ENCODE measurements around the gene APEH.

APEH gene

GRCh38 chr3:49699281-49699979 lies 25.3 kb downstream of the APEH start:
- no peaks in the 10 kb centered on the region for H3K9me3 ChIP-seq (ENCODE audit: control insufficient read depth, insufficient read depth, low read depth, low read length)
- peaks cover 0 to 75% of the 10 kb centered on the region in 2 experiments; a peak in 1 of 3 replicates for H3K36me3 ChIP-seq (ENCODE audit: control insufficient read depth in 2 of 2, insufficient read depth in 1 of 2, low read length in 2 of 2)
- POLR2A ChIA-PET, result no interaction called here
- H3K4me1 ChIP-seq (ENCODE audit: control insufficient read depth, insufficient read depth, low read length), result no peaks in the 10 kb centered on the region
- no peak overlapping the region for H3K4me3 ChIP-seq (ENCODE audit: low read depth, low read length)
- CTCF ChIA-PET, result interaction anchor here (3.4 kb wide), 1 partner anchor 160 kb away, joined by 17 read pairs; no protein-coding TSS in a partner anchor
- H3K27ac ChIP-seq (ENCODE audit: extremely low read depth, low read depth, low read length), result no peak overlapping the region
- TF ChIP-seq ZBTB17 (tag by site-specific recombination; IDR thresholded peaks at IDR 0.05) (no peak), ZNF521 (tag by site-specific recombination; IDR thresholded peaks at IDR 0.05) (no peak), ZNF2 (tag by site-specific recombination; IDR thresholded peaks at IDR 0.05) (no peak), ZNF211 (tag by site-specific recombination; IDR thresholded peaks at IDR 0.05; ENCODE audit: low read depth) (no peak), KLF16 (tag by site-specific recombination; IDR thresholded peaks at IDR 0.05) (no peak), ZFP37 (tag by site-specific recombination; IDR thresholded peaks at IDR 0.05) (no peak), BCL11B (tag by site-specific recombination; IDR thresholded peaks at IDR 0.05; ENCODE audit: low read depth) (no peak)

- Histone ChIP-seq H3K27ac (ENCODE audit: extremely low read depth, low read depth, low read length) (no peak overlapping the region), H3K4me1 (ENCODE audit: control insufficient read depth, insufficient read depth, low read length) (no peaks in the 10 kb centered on the region), H3K4me3 (ENCODE audit: low read depth, low read length) (no peak overlapping the region), H3K36me3 (ENCODE audit: control insufficient read depth in 2 of 2, insufficient read depth in 1 of 2, low read length in 2 of 2) (peaks cover 0 to 80% of the 10 kb centered on the region in 2 experiments; a peak in 1 of 3 replicates), H3K9me3 (ENCODE audit: control insufficient read depth, insufficient read depth, low read depth, low read length) (no peaks in the 10 kb centered on the region)
- POLR2A ChIA-PET, result no interaction called here
- CTCF ChIA-PET, result interaction anchor here (0.6 to 3.4 kb wide), 2 partner anchors 28 to 160 kb away, joined by 4 to 17 read pairs; no protein-coding TSS in a partner anchor
- no peak for TF ChIP-seq ZNF354C (tag by site-specific recombination; IDR thresholded peaks at IDR 0.05; ENCODE audit: borderline replicate concordance, low read depth)
Observed at GRCh38 chr3:49700014-49700413, 25.9 kb downstream of the APEH start.

GRCh38 chr3:49700453-49701128 lies 26.4 kb downstream of the APEH start:
- ChIA-PET POLR2A (interaction anchor here (0.6 kb wide), 1 partner anchor 125 kb away, joined by 3 read pairs; no protein-coding TSS in a partner anchor), CTCF (interaction anchor here (0.6 to 4.7 kb wide), 4 partner anchors 29 to 161 kb away, joined by 4 to 36 read pairs (median 10); no protein-coding TSS in a partner anchor)
- TF ChIP-seq ZNF488 (tag by site-specific recombination; IDR thresholded peaks at IDR 0.05) (no peak), ZSCAN4 (tag by site-specific recombination; IDR thresholded peaks at IDR 0.05) (no peak), ZNF274 (IDR thresholded peaks at IDR 0.05; ENCODE audit: low read length) (no peak), ZNF274 (tag by site-specific recombination; IDR thresholded peaks at IDR 0.05; ENCODE audit: borderline replicate concordance) (no peak), ZNF623 (tag by site-specific recombination; IDR thresholded peaks at IDR 0.05) (no peak), ZNF514 (tag by site-specific recombination; IDR thresholded peaks at IDR 0.05) (no peak), ZNF10 (tag by site-specific recombination; IDR thresholded peaks at IDR 0.05) (no peak), ZNF76 (tag by site-specific recombination; IDR thresholded peaks at IDR 0.05; ENCODE audit: borderline replicate concordance, low read depth) (no peak), ATF2 (tag by site-specific recombination; IDR thresholded peaks at IDR 0.05; ENCODE audit: low read depth) (no peak), ZXDB (tag by site-specific recombination; IDR thresholded peaks at IDR 0.05) (no peak), ZNF626 (tag by site-specific recombination; IDR thresholded peaks at IDR 0.05) (no peak), PRDM2 (tag by site-specific recombination; IDR thresholded peaks at IDR 0.05; ENCODE audit: borderline replicate concordance) (no peak)
- peaks cover 0 to 86% of the 10 kb centered on the region in 2 experiments; a peak in 1 of 3 replicates for H3K36me3 ChIP-seq (ENCODE audit: control insufficient read depth in 2 of 2, insufficient read depth in 1 of 2, low read length in 2 of 2)
- H3K4me1 ChIP-seq (ENCODE audit: control insufficient read depth, insufficient read depth, low read length), result no peaks in the 10 kb centered on the region
- H3K4me3 ChIP-seq (ENCODE audit: low read depth, low read length), result no peak overlapping the region
- H3K9me3 ChIP-seq (ENCODE audit: control insufficient read depth, insufficient read depth, low read depth, low read length), result no peaks in the 10 kb centered on the region
- no peak overlapping the region for H3K27ac ChIP-seq (ENCODE audit: extremely low read depth, low read depth, low read length)
